SK-N-SH (cell line): Measurements from ENCODE around the gene MIAT.

Experiments
- CTCF ChIP-seq: fragments of 200-600 bp; sonication (generic); IDR thresholded peaks from 2 replicates; pipeline ENCODE4 v1.6.1; 2017; ENCODE audit warnings: antibody characterized with exemption, mild to moderate bottlenecking, moderate library complexity
- ELF1 ChIP-seq: IDR thresholded peaks from 2 replicates; pipeline ENCODE4 v1.4.0; 2012
- EP300 ChIP-seq, 2 experiments: IDR thresholded peaks; 2 replicates each; pipeline versions ENCODE4 v1.4.0 to v1.6.1; 2012; ENCODE audit warnings: borderline replicate concordance in 1 of 2, low read depth in 1 of 2, low read length in 1 of 2
- FOXM1 ChIP-seq: IDR thresholded peaks from 2 replicates; pipeline ENCODE4 v1.4.0; 2012; ENCODE audit warnings: low read depth, mild to moderate bottlenecking
- GABPA ChIP-seq: IDR thresholded peaks from 2 replicates; pipeline ENCODE4 v1.4.0; 2012; ENCODE audit warnings: low read depth, mild to moderate bottlenecking
- REST ChIP-seq: IDR thresholded peaks from 2 replicates; pipeline ENCODE4 v1.6.1; 2012; ENCODE audit warnings: mild to moderate bottlenecking, low read depth, low read length, moderate library complexity
- SIN3A ChIP-seq: IDR thresholded peaks from 2 replicates; pipeline ENCODE4 v1.6.1; 2012; ENCODE audit warnings: low read depth, mild to moderate bottlenecking, low read length, moderate library complexity, borderline replicate concordance
- TF ChIP-seq, protein P1 (sequence below): IDR thresholded peaks from 2 replicates; pipeline ENCODE4 v1.4.0; 2012; ENCODE audit warnings: low read depth, borderline replicate concordance

DNA sequence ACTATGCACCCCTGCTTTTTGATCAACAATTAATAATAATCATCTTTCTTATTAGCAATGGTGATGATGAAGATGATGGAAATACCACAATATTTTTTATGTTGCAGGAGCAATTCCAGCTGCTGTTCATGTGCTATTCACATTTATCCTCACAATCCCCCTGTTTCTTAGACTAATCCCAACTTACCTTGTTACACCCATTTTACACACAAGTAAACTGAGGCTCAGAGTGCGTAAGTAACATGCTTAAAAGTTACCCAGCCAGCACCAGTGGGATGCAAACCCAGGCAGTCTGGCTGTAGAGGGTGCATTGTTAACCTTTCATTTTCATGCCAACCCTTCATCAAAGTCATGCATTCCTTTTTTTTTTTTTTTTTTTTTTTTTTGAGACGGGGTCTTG lies 37.2 kb upstream of the MIAT start:
- TF ChIP-seq SIN3A (no peak), REST (no peak), CTCF (no peak), EP300 (IDR thresholded peaks at IDR 0.05; ENCODE audit: borderline replicate concordance in 1 of 2, low read depth in 1 of 2, low read length in 1 of 2) (no peak), FOXM1 (no peak), GABPA (no peak), ELF1 (no peak)
- TF ChIP-seq, protein P1, sequence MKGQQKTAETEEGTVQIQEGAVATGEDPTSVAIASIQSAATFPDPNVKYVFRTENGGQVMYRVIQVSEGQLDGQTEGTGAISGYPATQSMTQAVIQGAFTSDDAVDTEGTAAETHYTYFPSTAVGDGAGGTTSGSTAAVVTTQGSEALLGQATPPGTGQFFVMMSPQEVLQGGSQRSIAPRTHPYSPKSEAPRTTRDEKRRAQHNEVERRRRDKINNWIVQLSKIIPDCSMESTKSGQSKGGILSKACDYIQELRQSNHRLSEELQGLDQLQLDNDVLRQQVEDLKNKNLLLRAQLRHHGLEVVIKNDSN: no peak
